ENCODE data around the gene TM4SF18.

GRCh38 chr3:149373235-149374125, 40.0 kb upstream of the TM4SF18 start:
- TF ChIP-seq POLR2A (IDR thresholded peaks at IDR 0.05) (no peak), CTCF (IDR thresholded peaks at IDR 0.05) (no peak)
